Parathyroid adenoma (tissue), 2 donors: Measurements from ENCODE around the gene HAUS7.

ENCODE experiments used
- H2AFZ ChIP-seq: fragments of 300-600 bp; sonication (generic); one replicate; pipeline ENCODE4 v1.7.0; 2017; ENCODE audit warnings: antibody characterized with exemption, mild to moderate bottlenecking
- H3K27ac ChIP-seq: fragments of 300-600 bp; sonication (generic); one replicate; pipeline ENCODE4 v1.7.0; 2017
- H3K27me3 ChIP-seq: fragments of 300-600 bp; sonication (generic); one replicate; pipeline ENCODE4 v1.7.0; 2017; ENCODE audit warnings: low read length; ENCODE audit not compliant: control insufficient read depth, insufficient read depth
- H3K36me3 ChIP-seq: fragments of 300-600 bp; sonication (generic); one replicate; pipeline ENCODE4 v1.7.0; 2017; ENCODE audit warnings: low read length; ENCODE audit not compliant: control insufficient read depth, insufficient read depth
- H3K4me1 ChIP-seq: fragments of 300-600 bp; sonication (generic); one replicate; pipeline ENCODE4 v1.7.0; 2017; ENCODE audit warnings: control low read depth
- H3K4me2 ChIP-seq: fragments of 300-600 bp; sonication (generic); one replicate; pipeline ENCODE4 v1.7.0; 2017; ENCODE audit warnings: low read length
- H3K4me3 ChIP-seq: fragments of 300-600 bp; sonication (generic); one replicate; pipeline ENCODE4 v1.7.0; 2017; ENCODE audit warnings: low read depth, low read length
- H3K79me2 ChIP-seq: fragments of 300-600 bp; sonication (generic); one replicate; pipeline ENCODE4 v1.7.0; 2017; ENCODE audit warnings: control low read depth
- H3K9ac ChIP-seq: fragments of 300-600 bp; sonication (generic); one replicate; pipeline ENCODE4 v1.7.0; 2017; ENCODE audit warnings: mild to moderate bottlenecking
- H3K9me3 ChIP-seq: fragments of 300-600 bp; sonication (generic); one replicate; pipeline ENCODE4 v1.7.0; 2017; ENCODE audit warnings: low read length; ENCODE audit not compliant: control insufficient read depth
- CTCF ChIP-seq: fragments of 300-600 bp; sonication (generic); IDR thresholded peaks from one replicate; pipeline ENCODE4 v1.7.0; 2017; ENCODE audit warnings: antibody characterized with exemption, mild to moderate bottlenecking
- donor health status: primary hyperparathyroidism.

Gene HAUS7

GRCh38 chrX:153511784-153512500 lies 41.6 kb upstream of the HAUS7 start:
- Histone ChIP-seq H3K9ac (no peak overlapping the region), H3K9me3 (no peaks in the 10 kb centered on the region), H3K4me3 (no peak overlapping the region), H3K4me2 (no peak overlapping the region), H3K27me3 (no peaks in the 10 kb centered on the region), H3K36me3 (no peaks in the 10 kb centered on the region), H3K4me1 (no peaks in the 10 kb centered on the region), H3K27ac (no peak overlapping the region), H3K79me2 (no peaks in the 10 kb centered on the region), H2AFZ (no peak overlapping the region)
- TF ChIP-seq CTCF = no peak

- Histone ChIP-seq H3K79me2 (no peaks in the 10 kb centered on the region), H3K4me1 (no peaks in the 10 kb centered on the region), H3K36me3 (no peaks in the 10 kb centered on the region), H2AFZ (no peak overlapping the region), H3K27me3 (no peaks in the 10 kb centered on the region), H3K4me3 (no peak overlapping the region), H3K27ac (no peak overlapping the region), H3K4me2 (no peak overlapping the region), H3K9ac (no peak overlapping the region), H3K9me3 (no peaks in the 10 kb centered on the region)
- TF ChIP-seq CTCF = no peak
Measured at GRCh38 chrX:153510383-153510782, 40.0 kb upstream of the HAUS7 start.

GRCh38 chrX:153509592-153509991 lies 39.2 kb upstream of the HAUS7 start:
- Histone ChIP-seq H3K4me1 (no peaks in the 10 kb centered on the region), H2AFZ (no peak overlapping the region), H3K4me2 (no peak overlapping the region), H3K36me3 (no peaks in the 10 kb centered on the region), H3K79me2 (no peaks in the 10 kb centered on the region), H3K9ac (no peak overlapping the region), H3K4me3 (no peak overlapping the region), H3K9me3 (no peaks in the 10 kb centered on the region), H3K27ac (no peak overlapping the region), H3K27me3 (no peaks in the 10 kb centered on the region)
- TF ChIP-seq CTCF = no peak

GRCh38 chrX:153507484-153508178 lies 37.3 kb upstream of the HAUS7 start:
- no peaks in the 10 kb centered on the region for H3K9me3 ChIP-seq
- no peaks in the 10 kb centered on the region for H3K79me2 ChIP-seq
- H2AFZ ChIP-seq = no peak overlapping the region
- H3K4me3 ChIP-seq = no peak overlapping the region
- no peaks in the 10 kb centered on the region for H3K27me3 ChIP-seq
- no peaks in the 10 kb centered on the region for H3K4me1 ChIP-seq
- no peak overlapping the region for H3K4me2 ChIP-seq
- no peaks in the 10 kb centered on the region for H3K36me3 ChIP-seq
- peak; percentile 80 for TF ChIP-seq CTCF
- H3K27ac ChIP-seq = no peak overlapping the region
- H3K9ac ChIP-seq = no peak overlapping the region
